ENCODE data around the gene NCOA3. TPM values are rescaled to one million over a fixed set of nuclear protein-coding genes. Genes with fewer than 3 reads are reported as not detected.

Gene NCOA3
- total and polyA plus RNA-seq, 2 experiments from 2014 or later, result 6.7 to 25.8 TPM

DNA sequence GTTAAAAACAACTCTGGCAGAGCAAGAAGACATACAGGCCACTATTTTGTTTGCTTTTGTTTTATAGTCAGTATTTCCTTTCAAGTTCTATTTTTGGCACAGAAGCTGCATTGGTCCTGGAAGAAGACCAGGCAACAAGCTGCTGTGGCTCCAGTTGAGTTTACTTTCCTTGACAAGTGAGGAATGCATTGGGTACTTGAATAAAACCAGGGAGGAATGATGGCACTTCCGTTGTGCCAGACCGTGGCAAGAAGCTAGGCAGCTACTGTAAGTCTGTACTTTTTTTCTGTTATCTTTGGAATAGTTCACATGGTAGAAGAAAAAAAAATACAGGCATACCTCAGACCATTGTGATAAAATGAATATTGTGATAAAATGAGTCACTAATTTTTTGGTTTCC lies 66.3 kb downstream of the NCOA3 start:
- H3F3A ChIP-seq (replicated peaks; ENCODE audit: low read depth), result peaks cover 4% of the 10 kb centered on the region; the same call in 1 of the 2 replicates
- DNase-seq (ENCODE audit: low spot score), result no peak
- H3K4me1 ChIP-seq (ENCODE audit: insufficient read depth), result peaks cover 4% of the 10 kb centered on the region
- Mint-ChIP-seq H3K4me3 (no peak overlapping the region), H3K27ac (no peak overlapping the region), H3K36me3 (ENCODE audit: low read depth) (peaks cover 31% of the 10 kb centered on the region), H3K27me3 (ENCODE audit: insufficient read depth, low read depth, poor library complexity) (peaks cover 2% of the 10 kb centered on the region), H3K9me3 (peaks cover 21% of the 10 kb centered on the region), H3K4me1 (peaks cover 17% of the 10 kb centered on the region)
- 0 out of 2 replicates have a peak, but pooled peaks cover 4% of the 10 kb centered on the region for H3K36me3 ChIP-seq (ENCODE audit: insufficient read depth)
- H3K4me2 ChIP-seq, result no peak overlapping the region
- H3K79me2 ChIP-seq (replicated peaks; ENCODE audit: insufficient read depth), result peaks cover 85% of the 10 kb centered on the region
- peaks cover 9% of the 10 kb centered on the region; the same call in 1 of the 2 replicates for H4K20me1 ChIP-seq (replicated peaks; ENCODE audit: insufficient read depth)
- no peak for TF ChIP-seq STAT1 (IDR thresholded peaks at IDR 0.05; ENCODE audit: unreplicated experiment)
- TF ChIP-seq, protein P1, sequence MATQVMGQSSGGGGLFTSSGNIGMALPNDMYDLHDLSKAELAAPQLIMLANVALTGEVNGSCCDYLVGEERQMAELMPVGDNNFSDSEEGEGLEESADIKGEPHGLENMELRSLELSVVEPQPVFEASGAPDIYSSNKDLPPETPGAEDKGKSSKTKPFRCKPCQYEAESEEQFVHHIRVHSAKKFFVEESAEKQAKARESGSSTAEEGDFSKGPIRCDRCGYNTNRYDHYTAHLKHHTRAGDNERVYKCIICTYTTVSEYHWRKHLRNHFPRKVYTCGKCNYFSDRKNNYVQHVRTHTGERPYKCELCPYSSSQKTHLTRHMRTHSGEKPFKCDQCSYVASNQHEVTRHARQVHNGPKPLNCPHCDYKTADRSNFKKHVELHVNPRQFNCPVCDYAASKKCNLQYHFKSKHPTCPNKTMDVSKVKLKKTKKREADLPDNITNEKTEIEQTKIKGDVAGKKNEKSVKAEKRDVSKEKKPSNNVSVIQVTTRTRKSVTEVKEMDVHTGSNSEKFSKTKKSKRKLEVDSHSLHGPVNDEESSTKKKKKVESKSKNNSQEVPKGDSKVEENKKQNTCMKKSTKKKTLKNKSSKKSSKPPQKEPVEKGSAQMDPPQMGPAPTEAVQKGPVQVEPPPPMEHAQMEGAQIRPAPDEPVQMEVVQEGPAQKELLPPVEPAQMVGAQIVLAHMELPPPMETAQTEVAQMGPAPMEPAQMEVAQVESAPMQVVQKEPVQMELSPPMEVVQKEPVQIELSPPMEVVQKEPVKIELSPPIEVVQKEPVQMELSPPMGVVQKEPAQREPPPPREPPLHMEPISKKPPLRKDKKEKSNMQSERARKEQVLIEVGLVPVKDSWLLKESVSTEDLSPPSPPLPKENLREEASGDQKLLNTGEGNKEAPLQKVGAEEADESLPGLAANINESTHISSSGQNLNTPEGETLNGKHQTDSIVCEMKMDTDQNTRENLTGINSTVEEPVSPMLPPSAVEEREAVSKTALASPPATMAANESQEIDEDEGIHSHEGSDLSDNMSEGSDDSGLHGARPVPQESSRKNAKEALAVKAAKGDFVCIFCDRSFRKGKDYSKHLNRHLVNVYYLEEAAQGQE (IDR thresholded peaks at IDR 0.05; ENCODE audit: unreplicated experiment), result no peak
- TF ChIP-seq ZNF114 (CRISPR knock-in tag; IDR thresholded peaks at IDR 0.05), result no peak
- TF ChIP-seq, protein P2, sequence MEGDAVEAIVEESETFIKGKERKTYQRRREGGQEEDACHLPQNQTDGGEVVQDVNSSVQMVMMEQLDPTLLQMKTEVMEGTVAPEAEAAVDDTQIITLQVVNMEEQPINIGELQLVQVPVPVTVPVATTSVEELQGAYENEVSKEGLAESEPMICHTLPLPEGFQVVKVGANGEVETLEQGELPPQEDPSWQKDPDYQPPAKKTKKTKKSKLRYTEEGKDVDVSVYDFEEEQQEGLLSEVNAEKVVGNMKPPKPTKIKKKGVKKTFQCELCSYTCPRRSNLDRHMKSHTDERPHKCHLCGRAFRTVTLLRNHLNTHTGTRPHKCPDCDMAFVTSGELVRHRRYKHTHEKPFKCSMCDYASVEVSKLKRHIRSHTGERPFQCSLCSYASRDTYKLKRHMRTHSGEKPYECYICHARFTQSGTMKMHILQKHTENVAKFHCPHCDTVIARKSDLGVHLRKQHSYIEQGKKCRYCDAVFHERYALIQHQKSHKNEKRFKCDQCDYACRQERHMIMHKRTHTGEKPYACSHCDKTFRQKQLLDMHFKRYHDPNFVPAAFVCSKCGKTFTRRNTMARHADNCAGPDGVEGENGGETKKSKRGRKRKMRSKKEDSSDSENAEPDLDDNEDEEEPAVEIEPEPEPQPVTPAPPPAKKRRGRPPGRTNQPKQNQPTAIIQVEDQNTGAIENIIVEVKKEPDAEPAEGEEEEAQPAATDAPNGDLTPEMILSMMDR (conservative IDR thresholded peaks at IDR 0.05; ENCODE audit: low read depth in 2 of 2), result no peak
- TF ChIP-seq, protein P3, sequence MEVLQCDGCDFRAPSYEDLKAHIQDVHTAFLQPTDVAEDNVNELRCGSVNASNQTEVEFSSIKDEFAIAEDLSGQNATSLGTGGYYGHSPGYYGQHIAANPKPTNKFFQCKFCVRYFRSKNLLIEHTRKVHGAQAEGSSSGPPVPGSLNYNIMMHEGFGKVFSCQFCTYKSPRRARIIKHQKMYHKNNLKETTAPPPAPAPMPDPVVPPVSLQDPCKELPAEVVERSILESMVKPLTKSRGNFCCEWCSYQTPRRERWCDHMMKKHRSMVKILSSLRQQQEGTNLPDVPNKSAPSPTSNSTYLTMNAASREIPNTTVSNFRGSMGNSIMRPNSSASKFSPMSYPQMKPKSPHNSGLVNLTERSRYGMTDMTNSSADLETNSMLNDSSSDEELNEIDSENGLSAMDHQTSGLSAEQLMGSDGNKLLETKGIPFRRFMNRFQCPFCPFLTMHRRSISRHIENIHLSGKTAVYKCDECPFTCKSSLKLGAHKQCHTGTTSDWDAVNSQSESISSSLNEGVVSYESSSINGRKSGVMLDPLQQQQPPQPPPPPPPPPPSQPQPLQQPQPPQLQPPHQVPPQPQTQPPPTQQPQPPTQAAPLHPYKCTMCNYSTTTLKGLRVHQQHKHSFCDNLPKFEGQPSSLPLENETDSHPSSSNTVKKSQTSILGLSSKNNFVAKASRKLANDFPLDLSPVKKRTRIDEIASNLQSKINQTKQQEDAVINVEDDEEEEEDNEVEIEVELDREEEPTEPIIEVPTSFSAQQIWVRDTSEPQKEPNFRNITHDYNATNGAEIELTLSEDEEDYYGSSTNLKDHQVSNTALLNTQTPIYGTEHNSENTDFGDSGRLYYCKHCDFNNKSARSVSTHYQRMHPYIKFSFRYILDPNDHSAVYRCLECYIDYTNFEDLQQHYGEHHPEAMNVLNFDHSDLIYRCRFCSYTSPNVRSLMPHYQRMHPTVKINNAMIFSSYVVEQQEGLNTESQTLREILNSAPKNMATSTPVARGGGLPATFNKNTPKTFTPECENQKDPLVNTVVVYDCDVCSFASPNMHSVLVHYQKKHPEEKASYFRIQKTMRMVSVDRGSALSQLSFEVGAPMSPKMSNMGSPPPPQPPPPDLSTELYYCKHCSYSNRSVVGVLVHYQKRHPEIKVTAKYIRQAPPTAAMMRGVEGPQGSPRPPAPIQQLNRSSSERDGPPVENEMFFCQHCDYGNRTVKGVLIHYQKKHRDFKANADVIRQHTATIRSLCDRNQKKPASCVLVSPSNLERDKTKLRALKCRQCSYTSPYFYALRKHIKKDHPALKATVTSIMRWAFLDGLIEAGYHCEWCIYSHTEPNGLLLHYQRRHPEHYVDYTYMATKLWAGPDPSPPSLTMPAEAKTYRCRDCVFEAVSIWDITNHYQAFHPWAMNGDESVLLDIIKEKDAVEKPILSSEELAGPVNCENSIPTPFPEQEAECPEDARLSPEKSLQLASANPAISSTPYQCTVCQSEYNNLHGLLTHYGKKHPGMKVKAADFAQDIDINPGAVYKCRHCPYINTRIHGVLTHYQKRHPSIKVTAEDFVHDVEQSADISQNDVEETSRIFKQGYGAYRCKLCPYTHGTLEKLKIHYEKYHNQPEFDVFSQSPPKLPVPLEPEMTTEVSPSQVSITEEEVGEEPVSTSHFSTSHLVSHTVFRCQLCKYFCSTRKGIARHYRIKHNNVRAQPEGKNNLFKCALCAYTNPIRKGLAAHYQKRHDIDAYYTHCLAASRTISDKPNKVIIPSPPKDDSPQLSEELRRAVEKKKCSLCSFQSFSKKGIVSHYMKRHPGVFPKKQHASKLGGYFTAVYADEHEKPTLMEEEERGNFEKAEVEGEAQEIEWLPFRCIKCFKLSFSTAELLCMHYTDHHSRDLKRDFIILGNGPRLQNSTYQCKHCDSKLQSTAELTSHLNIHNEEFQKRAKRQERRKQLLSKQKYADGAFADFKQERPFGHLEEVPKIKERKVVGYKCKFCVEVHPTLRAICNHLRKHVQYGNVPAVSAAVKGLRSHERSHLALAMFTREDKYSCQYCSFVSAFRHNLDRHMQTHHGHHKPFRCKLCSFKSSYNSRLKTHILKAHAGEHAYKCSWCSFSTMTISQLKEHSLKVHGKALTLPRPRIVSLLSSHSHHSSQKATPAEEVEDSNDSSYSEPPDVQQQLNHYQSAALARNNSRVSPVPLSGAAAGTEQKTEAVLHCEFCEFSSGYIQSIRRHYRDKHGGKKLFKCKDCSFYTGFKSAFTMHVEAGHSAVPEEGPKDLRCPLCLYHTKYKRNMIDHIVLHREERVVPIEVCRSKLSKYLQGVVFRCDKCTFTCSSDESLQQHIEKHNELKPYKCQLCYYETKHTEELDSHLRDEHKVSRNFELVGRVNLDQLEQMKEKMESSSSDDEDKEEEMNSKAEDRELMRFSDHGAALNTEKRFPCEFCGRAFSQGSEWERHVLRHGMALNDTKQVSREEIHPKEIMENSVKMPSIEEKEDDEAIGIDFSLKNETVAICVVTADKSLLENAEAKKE (CRISPR knock-in tag; IDR thresholded peaks at IDR 0.05), result no peak
- TF ChIP-seq POLR2AphosphoS5 (IDR thresholded peaks at IDR 0.05; ENCODE audit: low read depth), result no peak
- TF ChIP-seq EZH2phosphoT487 (IDR thresholded peaks at IDR 0.05; ENCODE audit: unreplicated experiment), result no peak
- no peak for TF ChIP-seq NANOG (IDR thresholded peaks at IDR 0.05; ENCODE audit: borderline replicate concordance)
- TF ChIP-seq, protein P4, sequence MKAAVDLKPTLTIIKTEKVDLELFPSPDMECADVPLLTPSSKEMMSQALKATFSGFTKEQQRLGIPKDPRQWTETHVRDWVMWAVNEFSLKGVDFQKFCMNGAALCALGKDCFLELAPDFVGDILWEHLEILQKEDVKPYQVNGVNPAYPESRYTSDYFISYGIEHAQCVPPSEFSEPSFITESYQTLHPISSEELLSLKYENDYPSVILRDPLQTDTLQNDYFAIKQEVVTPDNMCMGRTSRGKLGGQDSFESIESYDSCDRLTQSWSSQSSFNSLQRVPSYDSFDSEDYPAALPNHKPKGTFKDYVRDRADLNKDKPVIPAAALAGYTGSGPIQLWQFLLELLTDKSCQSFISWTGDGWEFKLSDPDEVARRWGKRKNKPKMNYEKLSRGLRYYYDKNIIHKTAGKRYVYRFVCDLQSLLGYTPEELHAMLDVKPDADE (IDR thresholded peaks at IDR 0.05), result no peak
- no peak for TF ChIP-seq JUNB (IDR thresholded peaks at IDR 0.05; ENCODE audit: unreplicated experiment)
- TF ChIP-seq EZH2 (IDR thresholded peaks at IDR 0.05; ENCODE audit: low read depth, unreplicated experiment), result no peak
- TF ChIP-seq ZNF331 (CRISPR knock-in tag; IDR thresholded peaks at IDR 0.05; ENCODE audit: low read depth), result no peak
- TF ChIP-seq CREB1 (CRISPR knock-in tag; IDR thresholded peaks at IDR 0.05; ENCODE audit: low read depth), result no peak
- no peak overlapping the region for H3K4me3 ChIP-seq
- H2AFZ ChIP-seq, result no peak overlapping the region
- H3K9me2 ChIP-seq (ENCODE audit: insufficient read depth), result no peaks in the 10 kb centered on the region
- no peak overlapping the region for H3K27ac ChIP-seq (ENCODE audit: low read depth)
- no peak for ATAC-seq
- no peaks in the 10 kb centered on the region for H3K27me3 ChIP-seq (ENCODE audit: insufficient read depth)

Data from GM23338 (cell line).